CD4-positive, alpha-beta T cell treated with Interleukin-10 for 1 hour (primary cell): ENCODE measurements around the gene YY1.
"Not testable (repeated sequence)": the region's sequence is repeated elsewhere in the genome, so short reads cannot be mapped to it uniquely, and the experiment has no call there.

Source experiments
- DNase-seq: peaks from one replicate; pipeline ENCODE4 v3.0.0-alpha.2; 2020

YY1 gene

GRCh38 chr14:100213956-100214769, 24.8 kb upstream of the YY1 start:
- DNase-seq, result peak; percentile 92

GRCh38 chr14:100214770-100215083, 24.2 kb upstream of the YY1 start:
- no peak for DNase-seq

DNA sequence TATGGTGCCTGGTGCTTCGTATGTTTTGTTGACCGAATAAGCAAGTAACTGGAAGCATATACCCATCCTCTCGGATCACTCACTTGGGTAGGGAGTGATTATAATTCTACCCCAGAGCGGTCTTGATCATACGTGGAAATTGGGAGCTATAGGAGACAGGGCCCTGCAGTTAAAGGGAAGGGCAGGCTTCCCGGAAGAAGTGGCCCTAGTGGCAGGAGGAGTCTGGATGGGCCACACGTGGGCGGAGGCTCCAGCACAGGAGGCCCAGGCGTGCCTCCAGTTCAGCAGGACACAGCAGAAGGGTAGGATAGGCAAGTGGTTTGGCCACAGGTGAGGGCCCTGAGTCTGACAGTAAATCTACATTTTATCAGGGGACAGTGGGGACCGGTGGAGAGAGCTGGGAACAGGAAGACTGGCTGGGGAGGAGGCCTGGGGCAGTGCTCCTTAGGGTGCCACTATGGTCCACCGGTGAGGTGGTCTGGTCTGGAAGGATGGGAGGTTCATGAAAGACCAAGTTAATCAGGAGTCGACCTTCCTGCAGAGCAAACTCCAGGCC, 23.5 kb upstream of the YY1 start:
- no peak for DNase-seq

DNA sequence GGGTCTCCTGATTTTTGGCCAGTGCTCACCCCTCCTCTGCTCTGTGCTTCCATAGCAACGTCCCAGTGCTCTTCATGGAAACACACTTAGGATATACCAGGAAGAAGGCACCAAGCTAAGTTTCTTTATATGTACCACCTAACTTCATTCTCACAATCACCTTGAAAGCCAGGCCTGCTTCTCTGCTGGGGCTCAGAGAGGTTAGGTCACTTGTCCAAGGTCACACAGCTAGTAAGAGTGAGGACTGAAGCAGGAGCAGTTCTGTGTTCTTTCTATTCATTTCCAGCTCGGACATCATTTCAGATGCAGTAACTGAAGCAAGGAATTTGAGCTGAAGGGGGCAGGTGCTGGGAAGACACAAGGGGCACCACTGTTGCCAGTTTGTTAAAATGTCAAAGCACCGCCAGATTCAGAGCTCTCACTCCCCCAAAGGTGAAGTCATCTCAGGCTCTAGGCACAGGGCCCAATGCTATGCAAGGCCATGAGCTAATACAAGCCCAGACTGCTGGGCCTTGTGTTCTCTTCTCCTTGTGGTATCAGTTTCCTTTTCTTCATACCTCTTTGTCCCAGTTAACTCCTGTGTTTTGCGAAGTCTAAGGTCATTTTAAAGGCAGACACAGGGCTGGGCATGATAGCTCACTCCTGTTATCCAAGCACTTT, 19.7 kb upstream of the YY1 start:
- DNase-seq, result no peak

GRCh38 chr14:100221533-100222223, 17.3 kb upstream of the YY1 start:
- peak; percentile 77 for DNase-seq

DNA sequence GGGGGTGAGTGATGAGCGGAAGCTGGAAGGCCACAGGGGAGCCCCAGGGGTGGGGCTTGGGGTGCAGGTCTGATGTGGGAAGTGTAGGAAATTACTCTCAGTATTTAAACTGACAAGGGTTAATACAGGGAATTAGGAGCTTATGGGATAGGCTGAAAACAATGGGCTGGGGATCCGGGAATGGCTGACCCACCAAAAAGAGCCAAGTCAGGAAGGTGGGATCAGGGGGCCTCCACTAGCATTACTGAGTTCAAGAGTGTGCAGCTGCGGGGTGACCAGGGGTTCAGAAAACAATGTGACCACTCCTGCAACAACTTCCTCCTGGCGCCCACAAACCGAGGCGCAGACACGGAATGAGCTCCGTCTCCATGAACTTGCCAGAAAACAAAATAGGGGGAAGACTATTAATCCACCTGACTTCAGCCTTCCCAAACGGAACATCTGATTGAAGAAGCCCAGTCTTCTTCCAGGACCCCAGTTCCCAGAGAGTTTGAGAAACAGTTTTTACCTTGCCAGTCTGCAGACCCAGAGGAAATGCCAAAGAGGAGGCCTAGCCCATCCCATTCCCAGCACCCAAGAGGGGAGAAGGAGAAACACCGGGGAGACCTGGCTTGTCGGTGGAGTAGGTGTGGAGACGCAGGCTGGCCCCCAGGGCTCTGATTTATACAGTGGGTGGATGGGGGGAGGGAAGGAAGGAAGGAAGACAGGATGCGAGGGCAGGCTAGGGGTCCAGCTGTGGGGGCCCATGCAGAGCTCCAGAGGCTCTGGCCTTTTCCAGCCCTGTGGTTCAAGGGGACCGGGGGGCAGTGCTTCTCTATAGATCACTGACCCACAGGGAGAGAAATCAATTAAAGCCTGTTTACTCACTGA, 16.5 kb upstream of the YY1 start:
- no peak for DNase-seq

DNA sequence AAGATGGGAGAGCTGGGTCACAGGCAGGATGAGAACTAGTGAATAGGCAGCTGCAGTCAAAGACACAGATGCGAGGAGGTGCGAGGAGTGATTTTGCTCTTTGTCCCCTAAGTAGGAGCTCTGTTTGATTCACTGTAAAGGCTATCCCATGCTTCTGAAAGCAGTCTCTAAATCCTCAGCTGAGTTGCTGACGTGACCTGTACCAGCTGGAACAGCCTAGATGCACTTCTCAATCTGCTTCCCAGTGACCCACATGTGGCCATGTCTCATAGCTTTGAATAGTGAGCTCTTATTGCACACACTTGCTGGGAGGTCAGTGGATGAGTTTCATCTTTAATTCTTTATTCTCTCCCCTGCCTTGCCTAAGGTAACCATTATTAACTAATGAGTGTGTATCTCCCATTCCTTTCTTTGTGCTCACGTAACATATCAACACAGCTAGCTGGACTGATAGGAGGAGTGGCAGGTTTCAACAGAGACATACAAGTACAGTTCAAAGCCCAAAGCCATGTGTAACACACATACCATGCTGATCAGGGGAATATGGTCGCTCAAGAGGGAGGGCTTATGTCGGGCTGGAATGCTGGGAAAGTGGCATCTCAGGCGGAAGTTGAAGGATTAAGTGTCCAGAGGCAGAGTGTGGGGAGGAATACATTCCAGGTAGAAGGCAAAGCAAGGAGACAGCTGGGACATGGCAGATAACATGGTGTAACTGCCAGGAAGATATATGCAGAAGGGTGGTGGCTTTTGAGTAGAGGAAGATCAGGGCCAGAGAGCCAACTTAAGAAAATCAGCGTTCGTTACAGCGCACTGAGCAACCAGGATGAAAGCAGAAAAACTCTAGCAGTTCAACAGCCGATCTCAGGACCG, 15.4 kb upstream of the YY1 start:
- no peak for DNase-seq

GRCh38 chr14:100224229-100224866, 14.6 kb upstream of the YY1 start:
- DNase-seq, result no peak

DNA sequence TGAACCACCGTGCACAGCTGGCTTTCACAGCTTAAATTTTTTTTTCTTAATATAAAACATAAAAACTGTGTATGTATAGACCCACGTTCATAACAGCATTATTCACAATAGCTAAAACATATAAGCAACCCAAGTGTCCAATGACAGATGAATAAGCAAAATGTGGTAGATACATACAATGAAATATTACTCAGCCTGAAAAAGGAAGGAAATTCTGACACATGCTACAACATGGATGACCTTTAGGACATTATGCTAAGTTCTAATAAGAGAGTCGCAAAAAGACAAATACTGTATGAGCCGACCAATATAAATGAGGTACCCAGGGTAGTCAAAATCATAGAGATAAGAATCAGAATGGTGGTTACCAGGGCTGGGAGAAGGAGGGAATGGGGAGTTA, 13.8 kb upstream of the YY1 start:
- no peak for DNase-seq

DNA sequence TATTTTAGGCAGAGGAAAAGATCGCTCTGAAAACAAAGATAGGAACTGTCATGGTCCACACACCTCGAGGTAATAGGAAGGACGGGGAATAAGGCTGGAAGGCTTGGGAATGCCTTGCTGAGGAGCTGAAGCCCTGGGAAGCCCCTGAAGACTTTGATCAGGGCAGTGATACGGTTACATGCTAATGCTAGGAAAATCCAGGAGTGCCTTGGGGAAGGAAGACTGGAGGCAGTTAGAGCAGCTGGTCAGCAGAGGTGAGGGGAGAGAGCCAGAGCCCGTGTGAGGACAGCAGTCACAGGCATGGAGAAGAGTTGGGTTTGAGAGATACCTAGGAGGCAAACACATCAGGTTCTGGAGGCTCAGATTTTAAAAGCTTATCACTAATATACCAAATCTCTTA, 8.6 kb upstream of the YY1 start:
- no peak for DNase-seq

DNA sequence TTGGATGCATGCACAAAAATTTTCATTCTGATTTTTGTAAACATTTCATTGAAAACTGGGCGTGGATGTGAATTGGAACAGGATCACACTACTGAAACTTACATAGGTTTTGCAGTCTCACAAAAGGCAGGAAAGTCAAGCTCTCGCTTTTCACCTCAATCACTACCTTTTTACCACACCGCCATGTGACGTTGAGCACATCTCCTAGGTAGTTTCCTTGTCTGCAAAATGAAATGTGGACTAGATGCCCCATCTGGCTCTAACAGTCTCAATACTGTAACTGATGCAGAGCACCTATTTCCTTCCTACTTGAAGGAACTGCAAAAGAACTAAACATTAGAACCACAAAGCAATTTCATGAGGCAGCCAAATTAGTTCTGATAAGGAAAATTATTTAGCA, 4.4 kb upstream of the YY1 start:
- no peak for DNase-seq

DNA sequence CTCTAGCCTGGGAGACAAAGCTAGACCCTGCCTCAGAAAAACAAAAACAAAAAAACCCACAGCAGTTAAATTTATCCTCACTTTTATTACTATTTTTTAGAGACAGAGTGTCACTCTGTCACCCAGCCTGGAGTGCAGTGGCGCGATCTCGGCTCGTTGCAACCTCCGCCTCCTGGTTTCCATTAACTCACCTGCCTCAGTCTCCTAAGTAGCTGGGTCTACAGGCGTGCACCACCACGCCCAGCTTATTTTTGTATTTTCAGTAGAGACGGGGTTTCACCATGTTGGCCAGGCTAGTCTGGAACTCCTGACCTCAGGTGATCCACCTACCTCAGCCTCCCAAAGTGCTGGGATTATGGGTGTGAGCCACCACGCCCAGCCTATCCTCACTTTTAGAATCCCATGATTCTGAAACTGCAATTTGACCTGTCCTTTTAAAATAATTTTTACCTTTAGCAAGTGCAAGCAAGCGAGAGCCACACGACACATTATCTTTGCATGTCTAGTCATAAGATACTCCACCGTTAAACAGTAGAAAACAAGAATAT, 2.6 kb upstream of the YY1 start:
- not testable (repeated sequence) for DNase-seq

DNA sequence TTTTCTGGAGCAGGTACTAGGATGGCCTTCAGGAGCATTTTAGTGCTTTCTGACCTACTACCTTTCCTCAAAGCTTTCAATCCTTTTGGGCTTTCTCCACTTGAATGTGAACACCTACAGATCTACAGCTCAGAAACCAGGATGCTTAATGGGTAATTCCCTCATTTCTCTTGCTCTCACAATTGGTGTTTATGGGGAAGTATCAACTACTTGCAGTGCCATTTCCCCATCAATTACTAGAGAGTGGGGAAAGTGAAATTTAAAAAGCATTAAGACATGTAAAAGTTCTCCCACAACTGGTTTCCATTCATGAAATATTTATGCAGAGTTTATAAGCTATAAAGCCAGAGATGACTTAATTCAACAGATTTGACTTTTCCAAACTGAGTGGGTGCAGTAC, 2.1 kb upstream of the YY1 start:
- no peak for DNase-seq

GRCh38 chr14:100237735-100238418, 1.1 kb upstream of the YY1 start:
- DNase-seq, result peak; percentile 64

GRCh38 chr14:100239211-100239839, 381 bp downstream of the YY1 start:
- no peak for DNase-seq

- DNase-seq, result peak; percentile 91
Measured at GRCh38 chr14:100239840-100240667, 1.1 kb downstream of the YY1 start.

DNA sequence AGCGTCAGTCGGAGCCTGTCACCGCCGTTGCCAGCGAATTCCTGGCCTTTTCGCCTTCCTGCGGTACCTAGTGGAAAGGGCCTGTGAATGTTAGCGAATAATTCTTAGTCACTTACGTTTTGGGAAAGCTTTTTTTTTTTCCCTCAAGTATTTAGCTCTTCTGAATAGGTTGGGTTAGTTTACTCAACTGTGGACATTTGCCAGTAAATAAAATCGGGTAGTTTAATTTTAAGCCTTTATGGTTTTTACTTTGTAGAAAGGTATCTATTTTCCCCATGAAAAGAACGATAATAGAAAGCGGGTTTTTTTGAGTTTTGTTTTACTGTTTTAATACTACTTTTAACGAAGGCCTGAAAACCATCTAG, 1.7 kb downstream of the YY1 start:
- DNase-seq, result no peak

GRCh38 chr14:100241279-100241678, 2.3 kb downstream of the YY1 start:
- no peak for DNase-seq

- DNase-seq, result no peak
Measured at GRCh38 chr14:100243020-100243419, 4.1 kb downstream of the YY1 start.
